ENCODE measurements around the gene IL31RA. TPM values are rescaled to one million over a fixed set of nuclear protein-coding genes. Genes with fewer than 3 reads are reported as not detected.

IL31RA gene
- total RNA-seq, 1 donor from 2014 or later: 0.68 TPM

GRCh38 chr5:55860288-55860687 lies 9.1 kb downstream of the IL31RA start:
- ATAC-seq: no peak

GRCh38 chr5:55860709-55861108 lies 9.6 kb downstream of the IL31RA start:
- no peak for ATAC-seq

GRCh38 chr5:55864606-55865541 lies 13.7 kb downstream of the IL31RA start:
- no peak for ATAC-seq

- ATAC-seq: no peak
These were observed 14.7 kb downstream of the IL31RA start for GRCh38 chr5:55865831-55866230.

- ATAC-seq: no peak
These were observed 15.3 kb downstream of the IL31RA start for GRCh38 chr5:55866485-55866884.

- ATAC-seq: no peak
These were observed 15.8 kb downstream of the IL31RA start for GRCh38 chr5:55866934-55867333.

- ATAC-seq: peak; percentile 91
These were observed 17.7 kb downstream of the IL31RA start for GRCh38 chr5:55868846-55869245.

- ATAC-seq: no peak
These were observed 18.7 kb downstream of the IL31RA start for GRCh38 chr5:55869847-55870246.

- ATAC-seq: no peak
These were observed 22.1 kb downstream of the IL31RA start for GRCh38 chr5:55873234-55873633.

GRCh38 chr5:55877655-55878054 lies 26.5 kb downstream of the IL31RA start:
- ATAC-seq: no peak

- no peak for ATAC-seq
These were observed 29.3 kb downstream of the IL31RA start for GRCh38 chr5:55880453-55880852.

GRCh38 chr5:55885359-55885758 lies 34.2 kb downstream of the IL31RA start:
- peak; percentile 44 for ATAC-seq

- no peak for ATAC-seq
These were observed 37.0 kb downstream of the IL31RA start for GRCh38 chr5:55888205-55888604.

- no peak for ATAC-seq
These were observed 41.3 kb downstream of the IL31RA start for GRCh38 chr5:55892479-55892878.

- no peak for ATAC-seq
These were observed 43.0 kb downstream of the IL31RA start for GRCh38 chr5:55894135-55894534.

- no peak for ATAC-seq
These were observed 44.2 kb downstream of the IL31RA start for GRCh38 chr5:55895346-55895745.

GRCh38 chr5:55896238-55896637 lies 45.1 kb downstream of the IL31RA start:
- no peak for ATAC-seq

GRCh38 chr5:55896663-55897062 lies 45.5 kb downstream of the IL31RA start:
- ATAC-seq: no peak

GRCh38 chr5:55897206-55897894 lies 46.2 kb downstream of the IL31RA start:
- no peak for ATAC-seq

GRCh38 chr5:55897905-55898304 lies 46.7 kb downstream of the IL31RA start:
- no peak for ATAC-seq

GRCh38 chr5:55899344-55899743 lies 48.2 kb downstream of the IL31RA start:
- no peak for ATAC-seq

- no peak for ATAC-seq
These were observed 48.9 kb downstream of the IL31RA start for GRCh38 chr5:55900068-55900467.

- ATAC-seq: no peak
These were observed 49.6 kb downstream of the IL31RA start for GRCh38 chr5:55900776-55901175.

- ATAC-seq: peak; percentile 13
These were observed 51.5 kb downstream of the IL31RA start for GRCh38 chr5:55902696-55903095.

Measured in esophagus mucosa (tissue), 1 donor.